GM12878 (cell line): ENCODE measurements around the gene PSG4.
"Not testable (repeated sequence)": the region's sequence is repeated elsewhere in the genome, so short reads cannot be mapped to it uniquely, and the experiment has no call there.

Source experiments
- NFIC ChIP-seq: IDR thresholded peaks from 2 replicates; pipeline ENCODE4 v1.6.1; 2012; ENCODE audit warnings: low read depth, mild to moderate bottlenecking, inconsistent platforms, low read length, moderate library complexity
- STAT3 ChIP-seq: IDR thresholded peaks from 2 replicates; pipeline ENCODE4 v1.6.1; 2011; ENCODE audit warnings: low read depth, low read length, improper control_type of control experiment

DNA sequence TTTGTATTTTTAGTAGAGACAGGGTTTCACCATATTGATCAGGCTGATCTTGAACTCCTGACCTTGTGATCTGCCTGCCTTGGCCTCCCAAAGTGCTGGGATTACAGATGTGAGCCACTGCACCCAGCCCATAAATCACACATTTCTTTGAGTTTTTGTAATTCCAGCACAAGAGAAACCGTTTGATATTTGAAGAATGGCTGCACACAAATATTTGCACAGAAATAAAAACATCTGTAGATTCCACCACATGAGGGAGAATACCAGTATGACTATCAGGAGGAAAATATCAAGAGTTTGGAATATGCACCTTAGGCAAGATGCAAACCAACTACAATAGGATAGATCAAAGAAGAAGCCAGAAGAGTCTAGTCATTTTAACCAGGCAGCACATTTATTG is 46.0 kb upstream of the PSG4 start:
- not testable (repeated sequence) for TF ChIP-seq STAT3, NFIC
